HG03159 (cell line): Measurements from ENCODE around the gene ADAMTS17.
"Not testable (repeated sequence)": the region's sequence is repeated elsewhere in the genome, so short reads cannot be mapped to it uniquely, and the experiment has no call there.

Source experiments
- ATAC-seq: cut with Tn5 transposase; IDR thresholded peaks from one replicate; pipeline ENCODE4 v1.9.1; 2021; ENCODE audit warnings: mild to moderate bottlenecking, moderate library complexity; ENCODE audit not compliant: unreplicated experiment

The ADAMTS17 gene

GRCh38 chr15:100339999-100340398, 1.8 kb downstream of the ADAMTS17 start:
- no peak for ATAC-seq

- not testable (repeated sequence) for ATAC-seq
Observed at GRCh38 chr15:100339451-100339850, 2.3 kb downstream of the ADAMTS17 start.

GRCh38 chr15:100338971-100339444, 2.8 kb downstream of the ADAMTS17 start:
- ATAC-seq = no peak

- no peak for ATAC-seq
Observed at GRCh38 chr15:100338247-100338646, 3.5 kb downstream of the ADAMTS17 start.

- ATAC-seq = no peak
Observed at GRCh38 chr15:100337096-100338044, 4.4 kb downstream of the ADAMTS17 start.

GRCh38 chr15:100336061-100336460, 5.7 kb downstream of the ADAMTS17 start:
- ATAC-seq = no peak

GRCh38 chr15:100335335-100335999, 6.3 kb downstream of the ADAMTS17 start:
- ATAC-seq = no peak

- ATAC-seq = no peak
Observed at GRCh38 chr15:100334905-100335304, 6.9 kb downstream of the ADAMTS17 start.

- no peak for ATAC-seq
Observed at GRCh38 chr15:100334456-100334855, 7.3 kb downstream of the ADAMTS17 start.

- ATAC-seq = no peak
Observed at GRCh38 chr15:100334015-100334414, 7.8 kb downstream of the ADAMTS17 start.

- ATAC-seq = no peak
Observed at GRCh38 chr15:100333236-100333635, 8.5 kb downstream of the ADAMTS17 start.

GRCh38 chr15:100332721-100333120, 9.1 kb downstream of the ADAMTS17 start:
- no peak for ATAC-seq

- ATAC-seq = no peak
Observed at GRCh38 chr15:100332231-100332630, 9.5 kb downstream of the ADAMTS17 start.

- no peak for ATAC-seq
Observed at GRCh38 chr15:100330629-100331215, 11.1 kb downstream of the ADAMTS17 start.

- ATAC-seq = no peak
Observed at GRCh38 chr15:100330221-100330620, 11.6 kb downstream of the ADAMTS17 start.

GRCh38 chr15:100328796-100329195, 13.0 kb downstream of the ADAMTS17 start:
- no peak for ATAC-seq

GRCh38 chr15:100318880-100319279, 22.9 kb downstream of the ADAMTS17 start:
- ATAC-seq = no peak

GRCh38 chr15:100314809-100315400, 26.9 kb downstream of the ADAMTS17 start:
- ATAC-seq = no peak

GRCh38 chr15:100311833-100312476, 29.8 kb downstream of the ADAMTS17 start:
- ATAC-seq = no peak

GRCh38 chr15:100311154-100311625, 30.6 kb downstream of the ADAMTS17 start:
- no peak for ATAC-seq
